Activated T-cell treated with anti-CD3 and anti-CD28 coated beads for 4 hours (primary cell): Measurements from ENCODE around the gene FERMT3.

Experiments
- DNase-seq: peaks from one replicate; pipeline ENCODE4 v3.0.0-alpha.2; 2020

FERMT3 gene

GRCh38 chr11:64222651-64223000 lies 16.1 kb downstream of the FERMT3 start:
- no peak for DNase-seq

GRCh38 chr11:64223001-64223651 lies 16.6 kb downstream of the FERMT3 start:
- no peak for DNase-seq

GRCh38 chr11:64224151-64224890 lies 17.8 kb downstream of the FERMT3 start:
- no peak for DNase-seq

- no peak for DNase-seq
Measured at GRCh38 chr11:64224891-64225607, 18.5 kb downstream of the FERMT3 start.

- DNase-seq: peak; percentile 92
Measured at GRCh38 chr11:64225608-64226506, 19.3 kb downstream of the FERMT3 start, which contains the start of the genes NUDT22 and TRPT1. Gene NUDT22 (plus strand): TSS chr11:64226274. CDS start chr11:64226653, 379 bp downstream. Gene TRPT1 (minus strand): TSS chr11:64226186. CDS start chr11:64225860, 326 bp downstream.

DNA sequence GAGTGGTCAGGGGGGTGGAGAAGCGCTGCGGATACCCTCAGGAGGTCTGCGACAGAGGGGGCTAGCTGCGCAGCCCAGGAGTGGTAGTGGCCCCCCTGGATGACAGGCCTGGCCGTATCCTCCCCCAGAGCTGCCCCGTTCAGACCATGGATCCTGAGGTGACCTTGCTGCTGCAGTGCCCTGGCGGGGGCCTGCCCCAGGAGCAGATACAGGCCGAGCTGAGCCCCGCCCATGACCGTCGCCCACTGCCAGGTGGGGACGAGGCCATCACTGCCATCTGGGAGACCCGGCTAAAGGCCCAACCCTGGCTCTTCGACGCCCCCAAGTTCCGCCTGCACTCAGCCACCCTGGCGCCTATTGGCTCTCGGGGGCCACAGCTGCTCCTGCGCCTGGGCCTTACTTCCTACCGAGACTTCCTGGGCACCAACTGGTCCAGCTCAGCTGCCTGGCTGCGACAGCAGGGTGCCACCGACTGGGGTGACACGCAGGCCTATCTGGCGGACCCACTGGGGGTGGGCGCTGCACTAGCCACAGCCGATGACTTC lies 20.1 kb downstream of the FERMT3 start:
- no peak for DNase-seq

DNA sequence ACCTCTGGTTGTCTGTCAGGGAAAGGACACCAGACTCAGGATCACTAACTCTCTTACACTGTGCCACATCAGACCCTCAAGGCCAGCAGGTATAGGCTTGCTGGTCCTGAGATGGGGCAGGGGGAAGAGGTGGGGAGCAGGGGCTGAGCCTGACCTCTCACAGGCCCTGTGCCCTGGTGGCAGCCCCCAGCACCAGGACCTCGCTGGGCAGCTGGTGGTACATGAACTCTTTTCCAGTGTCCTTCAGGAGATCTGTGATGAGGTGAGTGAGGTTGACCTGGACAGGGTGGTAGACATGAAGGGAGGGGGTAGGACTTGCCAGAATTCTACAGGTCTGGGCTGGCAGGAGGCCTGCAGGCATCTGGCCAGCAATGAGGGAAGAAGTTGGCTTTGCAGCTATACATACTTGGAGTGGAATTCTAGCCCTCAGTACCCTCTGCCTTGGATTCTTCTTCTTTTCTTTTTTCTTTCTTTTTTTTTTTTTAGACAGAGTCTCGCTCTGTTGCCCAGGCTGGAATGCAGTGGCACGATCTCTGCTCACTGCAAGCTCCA lies 21.0 kb downstream of the FERMT3 start:
- DNase-seq: no peak

DNA sequence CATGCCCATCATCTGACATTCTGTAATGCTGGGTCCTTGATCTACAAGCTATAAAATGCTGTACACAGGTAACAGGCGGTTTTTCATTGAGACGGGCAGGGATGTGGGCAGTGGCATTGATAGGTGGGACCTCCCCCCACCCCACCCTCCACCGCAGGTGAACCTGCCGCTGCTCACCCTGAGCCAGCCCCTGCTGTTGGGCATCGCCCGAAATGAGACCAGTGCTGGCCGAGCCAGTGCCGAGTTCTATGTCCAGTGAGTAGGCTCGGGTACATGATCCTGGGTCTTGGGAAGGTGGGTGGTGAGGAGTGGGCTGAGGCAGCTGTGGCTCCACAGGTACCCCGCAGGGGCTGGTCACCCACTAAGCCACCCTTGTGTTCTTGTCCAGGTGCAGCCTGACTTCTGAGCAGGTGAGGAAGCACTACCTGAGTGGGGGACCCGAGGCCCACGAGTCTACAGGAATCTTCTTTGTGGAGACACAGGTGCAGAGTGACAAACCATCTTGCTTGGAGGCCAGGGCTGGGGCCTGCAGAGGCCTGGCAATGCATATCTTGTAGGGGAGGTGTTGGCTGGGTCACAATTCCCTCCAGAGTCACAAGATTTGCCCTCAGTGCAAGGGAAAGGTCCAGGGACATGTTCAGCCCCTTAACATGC lies 22.7 kb downstream of the FERMT3 start:
- no peak for DNase-seq

- DNase-seq: no peak
Measured at GRCh38 chr11:64229744-64230170, 23.2 kb downstream of the FERMT3 start.

GRCh38 chr11:64230171-64230984 lies 23.9 kb downstream of the FERMT3 start, which contains the start of gene DNAJC4:
Gene DNAJC4 (plus strand): TSS chr11:64230548. CDS start chr11:64230855, 307 bp downstream.
- peak; percentile 75 for DNase-seq

GRCh38 chr11:64230985-64231365 lies 24.5 kb downstream of the FERMT3 start:
- no peak for DNase-seq

GRCh38 chr11:64231546-64231945 lies 25.0 kb downstream of the FERMT3 start:
- DNase-seq: no peak

DNA sequence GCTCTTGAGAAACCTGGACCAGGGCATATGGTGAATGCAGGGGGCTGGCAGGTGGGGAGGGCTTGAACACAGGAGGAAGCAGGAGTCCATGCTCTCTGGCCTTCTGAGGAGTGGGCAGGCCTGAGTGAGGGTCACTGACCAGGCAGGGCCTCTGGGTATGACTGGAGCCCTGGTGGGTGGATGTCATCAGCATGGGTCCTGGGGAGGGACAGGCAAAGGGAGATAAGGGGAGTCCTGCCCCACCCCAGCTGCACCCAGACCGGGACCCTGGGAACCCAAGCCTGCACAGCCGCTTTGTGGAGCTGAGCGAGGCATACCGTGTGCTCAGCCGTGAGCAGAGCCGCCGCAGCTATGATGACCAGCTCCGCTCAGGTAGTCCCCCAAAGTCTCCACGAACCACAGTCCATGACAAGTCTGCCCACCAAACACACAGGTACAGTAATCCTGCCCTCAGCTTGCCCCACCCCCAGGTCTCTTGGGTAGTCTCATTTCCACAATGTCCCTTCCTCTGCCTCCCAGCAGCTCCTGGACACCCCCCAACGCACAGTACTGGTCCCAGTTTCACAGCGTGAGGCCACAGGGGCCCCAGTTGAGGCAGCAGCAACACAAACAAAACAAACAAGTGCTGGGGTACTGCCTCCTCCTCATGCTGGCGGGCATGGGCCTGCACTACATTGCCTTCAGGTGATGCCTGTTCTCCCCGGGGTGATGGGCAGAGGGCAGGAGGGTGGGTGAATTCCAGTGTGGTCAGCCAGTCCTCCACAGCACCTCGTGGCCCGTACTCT lies 25.9 kb downstream of the FERMT3 start:
- no peak for DNase-seq

- no peak for DNase-seq
Measured at GRCh38 chr11:64232967-64233315, 26.4 kb downstream of the FERMT3 start.

DNA sequence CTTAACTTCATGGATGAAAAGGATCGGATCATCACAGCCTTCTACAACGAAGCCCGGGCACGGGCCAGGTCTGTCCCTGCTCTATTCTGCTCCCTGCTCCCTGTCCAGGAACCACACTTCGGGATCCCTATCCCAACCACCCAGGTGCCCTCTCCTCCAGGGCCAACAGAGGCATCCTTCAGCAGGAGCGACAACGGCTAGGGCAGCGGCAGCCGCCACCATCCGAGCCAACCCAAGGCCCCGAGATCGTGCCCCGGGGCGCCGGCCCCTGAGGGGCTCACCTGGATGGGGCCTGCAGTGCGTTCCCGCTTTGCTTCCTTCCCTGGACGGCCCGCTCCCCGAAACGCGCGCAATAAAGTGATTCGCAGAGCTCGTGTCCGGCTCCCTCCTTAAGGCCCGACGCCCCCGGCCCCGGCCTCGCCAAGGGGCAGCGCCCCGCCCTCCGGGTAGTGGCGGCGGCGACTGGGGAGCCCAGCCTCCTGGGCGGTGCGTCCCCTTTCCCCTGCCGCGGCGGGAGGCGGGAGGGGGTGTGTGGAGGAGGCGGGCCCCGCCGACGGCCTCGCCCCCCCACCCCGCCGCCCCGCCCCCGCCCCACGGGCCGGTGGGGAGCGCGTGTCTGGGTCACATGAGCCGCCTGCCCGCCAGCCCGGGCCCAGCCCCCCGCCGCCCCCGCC lies 27.5 kb downstream of the FERMT3 start, which contains the start of gene VEGFB:
Gene VEGFB (plus strand): TSS at position 672 of the 674 bp plus-strand sequence. CDS start 250 bp downstream, outside the sequence.
- peak; percentile 69 for DNase-seq

- no peak for DNase-seq
Measured at GRCh38 chr11:64234647-64235379, 28.3 kb downstream of the FERMT3 start.

- DNase-seq: no peak
Measured at GRCh38 chr11:64235437-64236161, 29.1 kb downstream of the FERMT3 start.
